NB4 (cell line): ENCODE measurements around the gene ZRANB3.

Source experiments
- DNase-seq: peaks from one replicate; pipeline ENCODE4 v3.0.0; 2010; ENCODE audit warnings: low read depth
- H3K4me3 ChIP-seq: one replicate; pipeline ENCODE4 v1.5.1; 2011; ENCODE audit warnings: mild to moderate bottlenecking, low read depth, low read length, moderate library complexity
- CTCF ChIP-seq: IDR thresholded peaks from one replicate; pipeline ENCODE4 v1.5.1; 2012; ENCODE audit warnings: low read depth, low read length
- MAX ChIP-seq: IDR thresholded peaks from 2 replicates; pipeline ENCODE4 v1.6.1; 2011; ENCODE audit warnings: low read depth, low read length
- MYC ChIP-seq: IDR thresholded peaks from 2 replicates; pipeline ENCODE4 v1.6.1; 2011; ENCODE audit warnings: low read depth, low read length
- POLR2A ChIP-seq: IDR thresholded peaks from 2 replicates; pipeline ENCODE4 v1.6.1; 2011; ENCODE audit warnings: mild to moderate bottlenecking; ENCODE audit not compliant: insufficient read length; ENCODE audit errors: extremely low read depth

The ZRANB3 gene

GRCh38 chr2:135203944-135204343 lies 327.1 kb downstream of the ZRANB3 start:
- DNase-seq, result no peak
- H3K4me3 ChIP-seq, result no peak overlapping the region
- TF ChIP-seq CTCF (no peak), MYC (no peak), POLR2A (no peak), MAX (no peak)

- no peak for DNase-seq
These were observed 328.3 kb downstream of the ZRANB3 start for GRCh38 chr2:135202751-135203150.

GRCh38 chr2:135198481-135198880 lies 332.5 kb downstream of the ZRANB3 start:
- TF ChIP-seq MAX (no peak), CTCF (no peak), MYC (no peak), POLR2A (no peak)
- DNase-seq, result no peak
- H3K4me3 ChIP-seq, result no peak overlapping the region

More at GRCh38 chr2:135202751-135203150, 328.3 kb downstream of the ZRANB3 start:
- TF ChIP-seq MYC, result no peak
- no peak for TF ChIP-seq MAX
- TF ChIP-seq POLR2A, result no peak
- TF ChIP-seq CTCF, result no peak
- no peak overlapping the region for H3K4me3 ChIP-seq

GRCh38 chr2:135190799-135191198 lies 340.2 kb downstream of the ZRANB3 start:
- no peak overlapping the region for H3K4me3 ChIP-seq
- TF ChIP-seq CTCF, result no peak
- no peak for TF ChIP-seq MAX
- no peak for TF ChIP-seq MYC
- no peak for TF ChIP-seq POLR2A
- DNase-seq, result no peak

- no peak for TF ChIP-seq MYC
- TF ChIP-seq CTCF, result no peak
- TF ChIP-seq MAX, result no peak
- TF ChIP-seq POLR2A, result no peak
- H3K4me3 ChIP-seq, result no peak overlapping the region
- no peak for DNase-seq
These were observed 341.9 kb downstream of the ZRANB3 start for GRCh38 chr2:135189148-135189547.

GRCh38 chr2:135187270-135187669 lies 343.7 kb downstream of the ZRANB3 start:
- DNase-seq, result no peak

More at GRCh38 chr2:135187270-135187669, 343.7 kb downstream of the ZRANB3 start:
- no peak overlapping the region for H3K4me3 ChIP-seq
- TF ChIP-seq MAX (no peak), MYC (no peak), CTCF (no peak), POLR2A (no peak)
